NCI-H2196 (cell line): Measurements from ENCODE around the gene FER.
"Not testable (repeated sequence)": the region's sequence is repeated elsewhere in the genome, so short reads cannot be mapped to it uniquely, and the experiment has no call there.

Source experiments
- DNase-seq: peaks from one replicate; lab custom pipeline; 2025; ENCODE audit not compliant: unreplicated experiment; lab: John Stamatoyannopoulos, UW

FER gene

GRCh38 chr5:109167586-109167985, 419.9 kb downstream of the FER start:
- DNase-seq = no peak

GRCh38 chr5:109168151-109168550, 420.5 kb downstream of the FER start:
- no peak for DNase-seq

GRCh38 chr5:109170629-109171350, 423.1 kb downstream of the FER start:
- DNase-seq = no peak

- DNase-seq = not testable (repeated sequence)
These were observed 423.9 kb downstream of the FER start for GRCh38 chr5:109171437-109172073.

GRCh38 chr5:109173036-109173794, 425.5 kb downstream of the FER start:
- DNase-seq = no peak

GRCh38 chr5:109177227-109177626, 429.5 kb downstream of the FER start:
- DNase-seq = no peak

GRCh38 chr5:109177782-109178181, 430.1 kb downstream of the FER start:
- no peak for DNase-seq

GRCh38 chr5:109180668-109181067, 433.0 kb downstream of the FER start:
- DNase-seq = no peak

- no peak for DNase-seq
These were observed 439.1 kb downstream of the FER start for GRCh38 chr5:109186759-109187158.

GRCh38 chr5:109191153-109191558, 443.5 kb downstream of the FER start:
- no peak for DNase-seq

- no peak for DNase-seq
These were observed 444.3 kb downstream of the FER start for GRCh38 chr5:109192027-109192426.

GRCh38 chr5:109192555-109193281, 445.0 kb downstream of the FER start:
- DNase-seq = no peak

GRCh38 chr5:109195667-109196066, 448.0 kb downstream of the FER start:
- DNase-seq = no peak

GRCh38 chr5:109196087-109196822, 448.6 kb downstream of the FER start:
- DNase-seq = no peak

GRCh38 chr5:109196823-109197160, 449.1 kb downstream of the FER start:
- DNase-seq = no peak

GRCh38 chr5:109199289-109199688, 451.6 kb downstream of the FER start:
- no peak for DNase-seq

GRCh38 chr5:109199799-109200620, 452.3 kb downstream of the FER start:
- DNase-seq = no peak

GRCh38 chr5:109215040-109215439, 467.3 kb downstream of the FER start:
- no peak for DNase-seq

GRCh38 chr5:109218818-109219217, 471.1 kb downstream of the FER start:
- DNase-seq = peak; percentile 7

- no peak for DNase-seq
These were observed 475.8 kb downstream of the FER start for GRCh38 chr5:109223531-109223930.
